ENCODE measurements around the gene GRM7.

DNA sequence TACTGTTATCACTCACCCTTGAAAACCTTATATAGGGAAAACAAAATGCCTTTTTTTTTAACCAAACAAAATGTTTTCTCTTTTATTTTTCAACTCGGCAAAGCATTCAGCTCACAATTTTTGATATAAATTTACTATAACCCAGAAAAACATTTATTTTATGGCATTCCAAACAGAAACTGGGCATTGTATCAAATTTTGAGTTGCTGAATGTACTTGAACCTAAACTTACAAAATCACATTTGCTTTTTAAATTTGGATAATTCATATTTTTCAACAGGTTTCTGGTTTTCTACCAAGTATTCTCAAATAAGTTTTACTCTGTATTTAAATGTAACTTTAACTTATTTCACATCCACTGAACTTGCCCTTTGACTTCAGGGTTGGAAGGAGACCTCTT lies 405.6 kb downstream of the GRM7 start:
- TF ChIP-seq SPI1 (IDR thresholded peaks at IDR 0.05; ENCODE audit: borderline replicate concordance, low read depth, low read length): no peak
- TF ChIP-seq NFE2L1 (tag; IDR thresholded peaks at IDR 0.05; ENCODE audit: borderline replicate concordance, low read depth): no peak
- no peak for TF ChIP-seq POLR2AphosphoS5 (IDR thresholded peaks at IDR 0.05; ENCODE audit: control insufficient read depth, insufficient read depth, low read depth, low read length)
- TF ChIP-seq ZNF408 (CRISPR knock-in tag; IDR thresholded peaks at IDR 0.05; ENCODE audit: low read depth): no peak
- no peak for TF ChIP-seq SRF (CRISPR knock-in tag; IDR thresholded peaks at IDR 0.05)
- no peak for TF ChIP-seq RAD21 (CRISPR knock-in tag; conservative IDR thresholded peaks at IDR 0.05 in 1 of 2, IDR thresholded peaks at IDR 0.05 in 1 of 2)
- TF ChIP-seq NFYB (IDR thresholded peaks at IDR 0.05; ENCODE audit: extremely low read depth, insufficient read length): no peak
- TF ChIP-seq JUN (IDR thresholded peaks at IDR 0.05; ENCODE audit: borderline replicate concordance, low read depth, low read length): no peak
- TF ChIP-seq JUN (CRISPR knock-in tag; IDR thresholded peaks at IDR 0.05; ENCODE audit: borderline replicate concordance): no peak
- no peak for TF ChIP-seq DACH1 (IDR thresholded peaks at IDR 0.05; ENCODE audit: partially characterized antibody)
- no peak for TF ChIP-seq BRF1 (IDR thresholded peaks at IDR 0.05; ENCODE audit: borderline replicate concordance, extremely low read depth, insufficient read length)
- TF ChIP-seq, protein P1, sequence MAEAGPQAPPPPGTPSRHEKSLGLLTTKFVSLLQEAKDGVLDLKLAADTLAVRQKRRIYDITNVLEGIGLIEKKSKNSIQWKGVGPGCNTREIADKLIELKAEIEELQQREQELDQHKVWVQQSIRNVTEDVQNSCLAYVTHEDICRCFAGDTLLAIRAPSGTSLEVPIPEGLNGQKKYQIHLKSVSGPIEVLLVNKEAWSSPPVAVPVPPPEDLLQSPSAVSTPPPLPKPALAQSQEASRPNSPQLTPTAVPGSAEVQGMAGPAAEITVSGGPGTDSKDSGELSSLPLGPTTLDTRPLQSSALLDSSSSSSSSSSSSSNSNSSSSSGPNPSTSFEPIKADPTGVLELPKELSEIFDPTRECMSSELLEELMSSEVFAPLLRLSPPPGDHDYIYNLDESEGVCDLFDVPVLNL (CRISPR knock-in tag; IDR thresholded peaks at IDR 0.05; ENCODE audit: low read depth): no peak
- TF ChIP-seq, protein P2, sequence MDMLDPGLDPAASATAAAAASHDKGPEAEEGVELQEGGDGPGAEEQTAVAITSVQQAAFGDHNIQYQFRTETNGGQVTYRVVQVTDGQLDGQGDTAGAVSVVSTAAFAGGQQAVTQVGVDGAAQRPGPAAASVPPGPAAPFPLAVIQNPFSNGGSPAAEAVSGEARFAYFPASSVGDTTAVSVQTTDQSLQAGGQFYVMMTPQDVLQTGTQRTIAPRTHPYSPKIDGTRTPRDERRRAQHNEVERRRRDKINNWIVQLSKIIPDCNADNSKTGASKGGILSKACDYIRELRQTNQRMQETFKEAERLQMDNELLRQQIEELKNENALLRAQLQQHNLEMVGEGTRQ (CRISPR knock-in tag; IDR thresholded peaks at IDR 0.05): no peak
- TF ChIP-seq ZHX1 (conservative IDR thresholded peaks at IDR 0.05; ENCODE audit: low read length): no peak

Measured in K562 (cell line).